ENCODE results near the gene PIK3C2B.

- TF ChIP-seq POLR2AphosphoS5 (IDR thresholded peaks at IDR 0.05) (no peak), CTCF (IDR thresholded peaks at IDR 0.05; ENCODE audit: poor library complexity, severe bottlenecking) (no peak), EP300 (conservative IDR thresholded peaks at IDR 0.05; ENCODE audit: poor library complexity, severe bottlenecking) (no peak), MXI1 (conservative IDR thresholded peaks at IDR 0.05; ENCODE audit: poor library complexity, severe bottlenecking) (no peak), EZH2 (IDR thresholded peaks at IDR 0.05; ENCODE audit: borderline replicate concordance, insufficient read depth, low read length, poor library complexity, severe bottlenecking) (no peak), SMC3 (conservative IDR thresholded peaks at IDR 0.05; ENCODE audit: poor library complexity) (no peak), REST (IDR thresholded peaks at IDR 0.05; ENCODE audit: borderline replicate concordance) (no peak), TAF1 (IDR thresholded peaks at IDR 0.05; ENCODE audit: low read depth) (no peak)
Measured at GRCh38 chr1:204450461-204451257, 43.9 kb downstream of the PIK3C2B start.

Measured in neural cell (in vitro differentiated cells).